ENCODE data around the gene ZFAND2A.

DNA sequence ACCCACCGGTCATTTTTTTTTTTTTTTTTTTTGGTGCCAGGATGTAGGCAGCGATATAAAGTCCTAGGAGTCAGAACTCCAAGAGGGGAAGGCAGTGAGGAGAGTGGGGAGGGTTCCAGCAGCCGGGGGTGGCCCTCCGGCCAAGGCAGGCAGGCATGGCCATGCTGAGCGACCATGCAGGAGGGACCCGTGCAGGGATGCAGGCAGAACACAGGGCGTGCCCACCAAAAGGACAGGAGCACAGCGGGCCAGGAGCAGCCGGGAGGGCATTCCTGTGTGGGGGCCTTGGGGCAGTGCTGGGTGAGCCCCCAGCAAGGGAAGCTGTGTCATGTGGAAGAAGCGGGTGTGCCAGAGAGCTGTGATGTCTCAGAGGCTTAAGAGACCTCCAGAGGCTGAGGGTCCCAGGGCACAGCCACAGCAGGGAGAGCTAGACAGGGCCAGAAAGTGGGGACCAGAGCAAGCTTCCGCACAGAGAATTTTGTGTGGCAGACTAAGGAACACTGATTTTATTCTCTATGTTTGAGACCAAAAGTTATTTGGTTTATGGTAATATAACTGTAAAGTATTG, 5.7 kb downstream of the ZFAND2A start:
- TF ChIP-seq POLR2A (IDR thresholded peaks at IDR 0.05; ENCODE audit: low read length) (no peak), GATA1 (IDR thresholded peaks at IDR 0.05; ENCODE audit: low read depth, low read length) (no peak)

All from erythroblast (primary cell).